Measurements from ENCODE around the gene MDM1. TPM values are rescaled to one million over a fixed set of nuclear protein-coding genes. Genes with fewer than 3 reads are reported as not detected.
A peak's percentile ranks its signal among the peaks of the same experiment; 100 is the strongest.

Gene MDM1
- total RNA-seq, 1 experiment from 2014 or later: 10.1 TPM

- DNase-seq (ENCODE audit: low read depth): no peak
Measured at GRCh38 chr12:68276402-68276930, 55.7 kb downstream of the MDM1 start.

DNA sequence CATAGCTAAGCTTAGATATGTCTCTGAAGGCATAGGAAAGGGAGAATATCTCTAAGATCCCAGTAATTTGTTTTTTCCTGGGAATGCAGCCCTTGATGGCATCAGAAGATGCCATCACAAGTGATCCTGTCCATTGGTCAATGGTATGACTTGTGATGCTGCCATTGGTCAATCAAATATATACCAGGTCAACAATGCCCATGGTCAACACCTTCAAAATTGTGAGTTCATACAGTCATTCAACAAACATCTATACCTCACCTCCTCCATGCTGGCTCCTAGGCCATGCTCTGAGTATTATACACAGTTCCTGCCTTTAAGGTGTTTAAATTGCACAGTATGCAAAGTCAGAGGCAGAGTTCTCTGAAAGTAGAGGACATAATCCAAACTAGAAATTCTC, 59.4 kb downstream of the MDM1 start:
- DNase-seq (ENCODE audit: low read depth): no peak

DNA sequence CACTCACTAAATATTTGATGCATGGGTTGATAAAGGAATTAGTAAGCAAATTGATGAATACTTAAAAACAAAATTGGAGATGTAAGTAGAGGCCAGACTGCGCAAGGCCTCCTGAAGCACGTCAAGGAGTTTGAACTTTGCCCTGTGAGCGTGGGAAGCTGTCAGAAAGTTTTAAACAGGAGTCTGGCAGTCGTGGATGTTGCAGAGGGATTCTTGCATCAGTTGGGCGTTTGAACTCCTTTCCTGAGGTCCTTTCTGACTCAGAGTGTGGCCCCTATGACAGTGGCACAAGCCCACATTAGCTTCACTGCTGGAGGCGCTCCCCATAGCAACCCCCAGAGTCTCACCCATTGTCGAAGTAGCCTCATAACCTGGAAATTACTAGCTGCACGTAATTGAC, 60.8 kb downstream of the MDM1 start:
- no peak for DNase-seq (ENCODE audit: low read depth)

DNA sequence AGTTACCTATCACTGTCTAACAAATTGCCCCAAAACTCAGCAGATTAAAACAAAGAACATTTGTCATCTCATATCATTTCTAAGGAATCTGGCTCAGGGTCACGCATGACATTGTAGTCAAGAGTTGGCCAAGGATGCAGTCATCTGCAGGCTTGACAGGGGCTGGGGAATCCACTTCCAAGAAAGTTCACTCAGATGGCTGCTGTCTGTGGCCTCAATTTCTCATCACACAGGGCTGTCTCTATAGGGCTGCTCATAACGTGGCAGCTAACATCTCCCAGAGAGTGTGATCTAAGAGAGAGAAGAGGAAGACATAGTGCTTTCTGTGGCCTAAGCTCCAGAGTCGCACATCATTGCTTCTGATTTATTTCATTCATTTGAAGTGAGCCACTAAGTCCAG, 61.8 kb downstream of the MDM1 start:
- no peak for DNase-seq (ENCODE audit: low read depth)

- DNase-seq (ENCODE audit: low read depth): no peak
Measured at GRCh38 chr12:68269779-68270178, 62.4 kb downstream of the MDM1 start.

- DNase-seq (ENCODE audit: low read depth): no peak
Measured at GRCh38 chr12:68268967-68269366, 63.2 kb downstream of the MDM1 start.

GRCh38 chr12:68267892-68268396, 64.2 kb downstream of the MDM1 start:
- peak; percentile 35 for DNase-seq (ENCODE audit: low read depth)

GRCh38 chr12:68264857-68265256, 67.3 kb downstream of the MDM1 start:
- DNase-seq (ENCODE audit: low read depth): no peak

DNA sequence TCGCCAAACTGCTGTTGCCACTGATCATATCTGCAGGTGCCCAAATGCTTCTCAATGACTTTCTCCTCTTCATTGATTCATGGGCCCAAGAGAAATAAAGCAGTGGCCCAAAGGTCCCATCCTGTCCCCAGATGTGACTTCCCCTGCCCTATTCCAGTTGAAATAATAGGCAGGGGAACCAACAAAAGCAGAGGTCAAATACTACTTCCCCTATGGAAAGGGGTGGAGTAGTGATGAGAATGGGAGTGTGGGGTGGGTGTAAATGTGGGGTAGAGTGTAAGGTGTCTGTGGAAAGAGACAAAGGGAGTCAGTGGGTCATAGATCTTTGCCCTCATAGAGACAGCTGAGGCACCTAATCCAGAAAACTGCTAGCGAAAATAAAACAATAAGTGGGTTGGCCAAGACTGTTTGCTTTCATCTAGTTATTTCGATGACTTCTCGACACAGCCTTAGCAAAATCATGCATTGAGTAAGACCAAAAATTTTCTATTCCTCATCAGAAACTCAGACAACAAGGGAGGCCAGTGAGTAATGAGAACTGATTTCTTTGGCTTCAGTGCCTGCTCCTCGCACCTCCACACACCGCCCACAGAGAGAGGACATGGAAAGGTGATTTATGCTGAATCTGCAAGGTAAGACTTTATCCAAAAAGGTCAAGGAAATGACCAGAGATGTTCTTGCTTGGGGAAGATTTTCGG, 67.9 kb downstream of the MDM1 start:
- DNase-seq (ENCODE audit: low read depth): no peak

GRCh38 chr12:68263366-68263765, 68.8 kb downstream of the MDM1 start:
- DNase-seq (ENCODE audit: low read depth): no peak

DNA sequence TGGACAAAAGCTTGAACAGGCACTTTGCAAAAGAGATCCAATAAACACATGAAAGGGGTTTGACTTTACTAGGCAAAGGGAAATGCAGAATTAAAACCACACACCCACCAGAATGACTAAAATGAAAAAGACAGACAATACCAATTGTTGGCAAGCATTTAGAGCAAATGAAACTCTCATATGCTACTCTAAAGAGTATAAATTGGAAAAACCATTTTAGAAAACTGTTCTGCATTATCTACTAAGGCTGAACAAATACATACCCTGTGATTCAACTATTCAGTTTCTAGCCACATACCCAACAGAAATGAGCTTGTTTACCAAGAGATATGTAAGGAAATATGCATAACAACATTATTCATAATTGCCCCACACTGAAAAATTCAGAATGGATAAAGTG, 70.3 kb downstream of the MDM1 start:
- no peak for DNase-seq (ENCODE audit: low read depth)

GRCh38 chr12:68260153-68260552, 72.0 kb downstream of the MDM1 start:
- no peak for DNase-seq (ENCODE audit: low read depth)

- DNase-seq (ENCODE audit: low read depth): peak; percentile 89
Measured at GRCh38 chr12:68259318-68259940, 72.7 kb downstream of the MDM1 start.

DNA sequence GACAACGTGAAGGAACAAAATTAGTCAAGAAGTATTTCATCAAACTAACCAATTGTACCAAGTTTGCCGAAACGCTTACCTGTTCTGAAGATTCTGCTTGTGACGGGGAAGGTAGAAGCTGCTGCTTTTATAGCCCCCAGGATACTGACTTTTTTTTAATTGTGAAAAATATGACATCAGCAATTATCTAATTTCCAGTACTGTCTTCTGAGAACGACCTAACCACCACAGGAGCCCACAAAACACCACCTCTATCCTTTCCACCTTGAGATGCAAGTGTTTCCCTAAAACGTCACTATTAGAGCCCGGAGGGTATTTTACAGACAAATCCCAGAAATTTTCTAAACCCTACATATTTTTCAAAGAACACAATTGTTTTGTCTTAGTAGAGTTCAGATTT, 78.7 kb downstream of the MDM1 start, which contains the start of gene IL22:
Gene IL22, minus strand, starts transcription at position 101 of the 400 bp plus-strand sequence. CDS start 156 bp downstream, outside the sequence.
- no peak for DNase-seq (ENCODE audit: low read depth)

DNA sequence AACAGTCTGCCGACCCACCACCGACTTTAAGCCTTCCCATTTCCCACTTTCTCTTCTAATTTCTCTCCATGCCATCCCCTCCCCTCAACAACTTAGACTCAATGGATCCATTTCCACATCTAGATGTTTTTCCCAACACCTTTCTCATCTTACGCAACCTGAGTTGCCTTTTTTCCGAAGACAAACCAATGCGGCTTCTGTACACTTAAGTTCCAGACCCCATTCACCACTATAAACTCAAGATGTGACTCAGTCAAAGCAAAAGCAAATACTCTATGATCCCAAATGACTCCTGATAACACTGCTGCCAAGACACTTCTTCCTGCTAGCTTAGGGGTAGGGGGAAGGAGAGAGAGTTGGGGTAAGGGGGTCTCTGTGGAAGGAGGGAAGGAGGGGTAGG, 80.1 kb downstream of the MDM1 start:
- no peak for DNase-seq (ENCODE audit: low read depth)

GRCh38 chr12:68250454-68250853, 81.7 kb downstream of the MDM1 start:
- DNase-seq (ENCODE audit: low read depth): no peak

GRCh38 chr12:68247785-68248184, 84.4 kb downstream of the MDM1 start:
- no peak for DNase-seq (ENCODE audit: low read depth)

- DNase-seq (ENCODE audit: low read depth): no peak
Measured at GRCh38 chr12:68246350-68246749, 85.8 kb downstream of the MDM1 start.

GRCh38 chr12:68245180-68246021, 86.8 kb downstream of the MDM1 start:
- DNase-seq (ENCODE audit: low read depth): no peak

Measured in M059J (cell line).